GM12892 (cell line): Measurements from ENCODE around the gene SMIM12.
"Not testable (repeated sequence)": the region's sequence is repeated elsewhere in the genome, so short reads cannot be mapped to it uniquely, and the experiment has no call there.

Source experiments
- DNase-seq: peaks from one replicate; pipeline ENCODE4 v3.0.0; 2011; ENCODE audit not compliant: insufficient read length
- FAIRE-seq: peaks from 2 replicates; lab custom pipeline; 2011; peaks lifted over from hg19 to GRCh38; lab: Jason Lieb, UNC
- POLR2A ChIP-seq: IDR thresholded peaks from 2 replicates; pipeline ENCODE4 v1.6.1; 2011; ENCODE audit warnings: low read depth, low read length, control low read depth
- POLR2AphosphoS5 ChIP-seq: IDR thresholded peaks from 2 replicates; pipeline ENCODE4 v1.6.1; 2011; ENCODE audit warnings: low read depth, low read length, control low read depth
- TAF1 ChIP-seq: IDR thresholded peaks from 2 replicates; pipeline ENCODE4 v1.6.1; 2011; ENCODE audit warnings: low read depth, mild to moderate bottlenecking, control low read depth, low read length, borderline replicate concordance

SMIM12 gene

DNA sequence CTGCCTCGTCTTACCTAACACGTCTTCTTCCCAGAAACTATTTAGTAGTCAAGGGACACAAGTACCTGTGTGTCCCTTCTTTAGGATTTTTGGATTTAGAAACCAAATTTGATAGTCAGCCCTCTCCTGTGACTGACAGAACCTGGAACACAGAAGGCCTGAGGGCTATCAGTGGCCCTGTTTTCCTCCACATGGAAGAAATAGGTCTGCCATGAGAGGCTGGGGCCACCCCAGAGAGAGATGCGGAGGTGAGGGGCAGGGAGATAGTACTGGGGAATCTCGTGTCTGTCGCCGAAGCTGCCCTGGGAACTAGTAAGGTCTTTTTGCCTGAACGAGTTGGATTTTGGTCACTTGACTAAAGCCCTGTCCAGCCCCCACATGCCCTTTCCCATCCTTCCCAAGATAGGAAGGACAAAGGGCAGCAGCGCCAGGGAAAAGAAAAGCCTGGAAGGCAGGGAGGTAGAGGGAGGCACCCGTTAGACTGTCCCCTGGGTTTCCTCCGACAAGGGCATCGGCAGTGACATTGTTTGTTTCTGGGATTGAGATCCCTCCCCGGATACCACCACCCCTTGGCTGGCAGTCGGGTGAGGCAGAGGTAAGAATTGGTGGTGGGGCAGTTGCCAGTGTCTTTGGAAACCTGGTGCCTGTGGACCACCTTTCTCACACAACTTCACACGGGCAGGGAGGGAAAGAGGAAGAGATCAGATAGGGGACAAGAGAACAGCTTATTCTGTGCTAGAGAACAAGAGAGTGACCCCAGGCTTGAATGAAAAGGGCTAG is 19.8 kb downstream of the SMIM12 start:
- FAIRE-seq = no peak
- no peak for TF ChIP-seq POLR2A
- TF ChIP-seq POLR2AphosphoS5 = no peak
- TF ChIP-seq TAF1 = no peak
- no peak for DNase-seq

DNA sequence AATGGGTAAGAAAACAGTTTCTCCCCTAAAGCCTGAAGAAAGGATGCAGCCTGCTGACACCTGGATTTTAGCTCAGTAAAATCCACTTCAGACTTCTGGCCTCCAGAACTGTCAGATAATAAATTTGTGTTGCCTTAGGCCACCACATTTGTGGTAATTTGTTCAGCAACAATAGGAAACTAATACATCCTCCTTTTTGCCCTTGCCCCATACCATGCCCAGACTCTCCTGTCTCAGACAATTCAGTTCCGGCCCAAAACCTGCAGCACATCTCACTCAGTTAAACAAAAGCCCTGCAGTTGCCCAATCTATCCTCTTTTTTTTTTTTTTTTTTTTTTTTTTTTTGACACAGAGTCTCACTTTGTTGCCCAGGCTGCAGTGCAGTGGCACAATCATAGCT is 25.8 kb downstream of the SMIM12 start:
- TF ChIP-seq TAF1 (no peak), POLR2A (no peak), POLR2AphosphoS5 (no peak)
- FAIRE-seq = no peak
- DNase-seq = no peak

DNA sequence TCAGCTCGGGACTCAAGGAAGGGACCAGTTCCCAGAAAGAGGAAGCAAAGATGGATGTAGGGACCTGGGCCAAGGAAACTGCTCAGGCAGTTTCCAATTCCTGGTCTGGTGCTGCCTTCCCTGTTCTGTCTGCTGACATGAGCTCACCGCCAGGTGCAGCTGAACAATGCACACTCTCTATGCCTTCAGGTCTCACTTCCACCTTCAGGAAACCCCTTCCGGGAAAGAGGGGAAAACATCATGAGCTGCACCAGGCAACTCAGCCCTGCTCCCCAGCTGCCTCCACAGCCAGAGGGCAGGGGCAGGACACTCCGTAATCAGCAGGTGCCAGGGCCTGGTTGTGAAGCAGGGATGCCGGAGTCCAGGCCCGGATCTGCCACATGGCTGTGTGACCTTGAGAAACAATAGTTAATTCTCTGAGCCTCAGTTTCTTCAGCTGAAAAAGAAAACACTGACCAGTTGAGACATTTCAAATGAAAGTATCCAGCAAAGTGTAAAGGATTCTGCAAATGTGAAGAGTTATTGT is 27.8 kb downstream of the SMIM12 start:
- DNase-seq = no peak
- no peak for FAIRE-seq
- TF ChIP-seq TAF1 (no peak), POLR2AphosphoS5 (no peak), POLR2A (no peak)

DNA sequence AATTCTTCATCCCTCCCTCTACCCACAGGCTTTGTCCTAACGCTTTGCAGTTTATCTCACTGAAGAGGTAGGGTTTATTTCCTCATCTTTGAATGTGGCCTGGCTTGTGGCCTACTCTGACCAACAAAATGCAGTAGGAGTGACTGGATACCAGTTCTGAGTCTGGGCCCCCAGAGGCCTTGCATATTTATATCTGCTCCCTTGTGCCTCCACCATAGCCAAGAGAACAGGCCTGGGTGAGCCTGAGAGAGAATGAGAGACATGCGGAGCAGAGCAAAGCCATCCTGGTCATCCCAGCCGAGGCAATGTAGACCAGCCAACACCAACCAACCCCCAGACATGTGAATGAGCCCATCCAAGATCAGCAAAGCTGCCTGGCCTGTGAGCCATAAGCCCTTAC is 30.3 kb downstream of the SMIM12 start:
- no peak for DNase-seq
- no peak for FAIRE-seq
- TF ChIP-seq POLR2A = no peak
- TF ChIP-seq POLR2AphosphoS5 = no peak
- TF ChIP-seq TAF1 = no peak

DNA sequence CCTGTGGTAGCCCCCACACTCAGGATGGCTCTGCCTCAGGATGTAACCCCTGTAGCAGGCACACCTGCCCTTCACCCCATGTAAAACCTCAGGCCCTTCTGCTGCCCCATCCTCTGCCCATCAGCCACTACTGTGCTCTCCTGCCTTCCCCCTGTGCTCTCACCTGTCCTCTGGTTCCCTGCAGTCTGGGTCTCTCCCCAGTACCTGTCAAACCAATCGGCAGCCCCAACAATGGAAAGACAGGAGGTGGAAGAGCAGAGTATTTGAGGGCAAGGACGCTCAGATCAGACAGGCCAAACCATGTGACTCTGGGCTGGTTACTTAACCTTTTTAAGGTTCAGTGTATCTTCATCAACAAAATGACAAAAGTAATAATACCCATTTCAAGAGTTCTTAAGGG is 30.9 kb downstream of the SMIM12 start:
- DNase-seq = no peak
- TF ChIP-seq TAF1 (no peak), POLR2A (no peak), POLR2AphosphoS5 (no peak)
- no peak for FAIRE-seq

DNA sequence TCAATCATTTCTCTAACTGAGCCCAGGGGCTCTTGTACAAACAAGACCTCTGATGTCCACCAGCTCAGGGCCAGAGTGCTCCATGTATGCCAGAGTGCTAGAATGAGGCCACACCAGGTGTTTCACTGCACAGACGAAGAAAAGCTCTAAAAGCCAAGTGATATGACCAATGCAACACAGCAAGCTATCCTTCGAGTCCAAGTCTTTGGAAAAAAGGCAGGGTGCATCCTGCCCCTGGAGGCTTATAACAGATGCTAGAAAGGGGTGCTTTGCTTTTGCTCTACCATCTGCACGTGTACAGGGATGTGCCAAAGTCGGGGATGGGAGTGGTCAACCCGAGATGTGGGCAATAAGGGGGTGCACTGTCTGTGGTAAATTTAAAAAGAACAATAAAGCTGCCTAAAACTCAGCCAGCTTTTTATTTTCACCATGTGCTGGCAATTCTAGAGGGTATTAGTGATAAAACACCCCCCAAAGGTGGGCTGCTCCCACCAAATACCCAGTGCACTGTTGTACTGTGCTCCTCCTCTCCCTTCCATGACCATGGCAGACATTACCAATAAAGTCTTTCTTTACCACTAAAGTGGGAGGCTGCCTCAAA is 32.1 kb downstream of the SMIM12 start:
- TF ChIP-seq TAF1 (no peak), POLR2A (no peak), POLR2AphosphoS5 (no peak)
- FAIRE-seq = no peak
- DNase-seq = no peak

DNA sequence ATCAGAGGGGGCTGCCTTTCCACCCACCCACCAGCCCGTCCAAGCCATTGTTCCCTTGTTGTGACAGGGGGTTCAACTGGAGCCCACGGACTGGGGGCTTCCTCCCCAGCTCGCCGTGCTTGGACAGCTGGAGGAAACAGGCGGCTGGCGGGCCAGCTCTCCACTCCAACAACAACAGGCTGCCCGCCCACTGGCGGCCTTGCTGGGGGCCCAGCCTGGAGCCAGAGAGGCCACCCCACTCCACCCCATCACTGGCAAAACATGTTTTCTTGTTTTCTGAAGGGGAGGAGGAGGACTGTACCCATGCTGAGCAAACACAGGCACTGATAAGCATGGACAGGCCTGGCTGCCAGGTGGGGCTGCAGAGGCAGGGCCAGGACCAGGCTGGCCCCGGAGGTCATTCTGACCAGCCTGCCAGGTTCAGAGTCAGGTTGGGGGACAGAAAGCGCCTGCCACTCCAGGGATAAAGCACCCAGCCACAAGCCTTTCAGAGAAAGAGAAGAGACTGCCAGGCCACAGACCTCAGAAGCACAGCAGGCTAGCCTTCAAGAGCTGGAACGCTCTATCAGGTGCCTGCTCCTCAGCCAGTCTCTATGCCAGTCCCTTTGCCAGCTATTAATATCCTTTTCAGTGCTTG is 34.0 kb downstream of the SMIM12 start:
- TF ChIP-seq POLR2A (no peak), POLR2AphosphoS5 (no peak), TAF1 (no peak)
- DNase-seq (no peak), FAIRE-seq (no peak)

DNA sequence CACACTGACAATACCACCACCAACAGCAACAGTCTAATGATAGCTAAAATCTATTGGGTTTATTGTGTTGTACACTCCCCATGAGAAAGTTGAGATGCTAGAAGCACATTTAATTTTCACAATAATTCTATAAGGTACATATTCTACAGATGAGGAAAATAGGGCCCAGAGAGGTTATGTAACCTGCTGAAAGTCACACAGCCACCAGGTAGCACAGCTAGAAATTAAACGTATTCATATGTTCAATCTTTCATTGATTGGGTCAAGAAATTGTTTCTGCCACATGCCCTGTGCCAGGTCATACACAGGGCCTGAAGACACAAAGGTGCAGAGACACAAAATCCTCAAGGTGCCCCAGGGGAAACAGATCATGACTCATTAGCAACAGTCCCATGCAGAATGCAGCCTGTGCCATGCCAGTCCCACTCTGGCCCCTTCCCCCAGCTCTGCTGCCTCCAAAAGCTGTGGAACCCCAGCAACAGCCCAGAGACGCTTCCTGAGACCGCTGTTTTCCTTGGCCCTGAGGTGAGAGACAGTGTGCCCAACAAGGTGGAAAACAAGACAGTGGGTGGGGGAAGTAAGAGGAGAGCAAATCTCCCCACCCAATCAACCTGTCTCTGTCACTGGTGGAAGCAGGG is 34.6 kb downstream of the SMIM12 start:
- FAIRE-seq (no peak), DNase-seq (no peak)
- no peak for TF ChIP-seq POLR2A
- no peak for TF ChIP-seq TAF1
- TF ChIP-seq POLR2AphosphoS5 = no peak

DNA sequence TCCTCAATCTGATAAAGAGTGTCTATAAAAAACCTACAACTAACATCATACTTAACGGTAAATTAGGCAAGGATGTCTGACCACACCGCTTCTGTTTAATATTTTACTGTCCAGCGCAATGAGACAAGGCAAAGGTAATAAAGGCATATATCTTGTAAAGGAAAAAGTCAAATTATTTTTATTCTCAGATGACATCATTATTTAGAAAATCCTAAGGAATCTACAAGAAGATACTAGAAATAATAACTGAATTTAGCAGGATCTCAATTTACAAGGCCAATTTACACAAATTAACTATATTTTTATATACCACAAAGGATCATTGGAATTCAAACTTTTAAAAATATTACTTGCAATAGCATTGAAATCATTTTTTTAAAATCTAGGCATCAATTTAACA is 37.3 kb downstream of the SMIM12 start:
- TF ChIP-seq POLR2AphosphoS5 (no peak), TAF1 (no peak), POLR2A (no peak)
- DNase-seq = no peak

DNA sequence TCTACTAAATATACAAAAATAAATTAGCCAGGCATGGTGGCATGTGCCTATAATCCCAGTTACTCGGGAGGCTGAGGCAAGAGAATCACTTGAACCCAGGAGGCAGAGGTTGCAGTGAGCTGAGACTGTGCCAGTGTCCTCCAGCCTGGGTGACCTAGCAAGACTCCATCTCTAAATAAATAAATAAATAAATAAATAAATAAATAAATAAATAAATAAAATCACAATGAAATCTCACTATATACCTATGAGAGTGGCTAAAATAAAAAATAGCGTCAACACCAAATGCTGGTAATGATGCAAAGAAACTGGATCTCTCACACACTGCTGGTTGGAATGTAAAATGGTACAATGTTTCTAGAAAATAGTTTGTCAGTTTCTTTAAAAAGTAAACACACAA is 40.7 kb downstream of the SMIM12 start:
- not testable (repeated sequence) for DNase-seq, FAIRE-seq

More for the DNA sequence above, 37.3 kb downstream of the SMIM12 start:
- no peak for FAIRE-seq

DNA sequence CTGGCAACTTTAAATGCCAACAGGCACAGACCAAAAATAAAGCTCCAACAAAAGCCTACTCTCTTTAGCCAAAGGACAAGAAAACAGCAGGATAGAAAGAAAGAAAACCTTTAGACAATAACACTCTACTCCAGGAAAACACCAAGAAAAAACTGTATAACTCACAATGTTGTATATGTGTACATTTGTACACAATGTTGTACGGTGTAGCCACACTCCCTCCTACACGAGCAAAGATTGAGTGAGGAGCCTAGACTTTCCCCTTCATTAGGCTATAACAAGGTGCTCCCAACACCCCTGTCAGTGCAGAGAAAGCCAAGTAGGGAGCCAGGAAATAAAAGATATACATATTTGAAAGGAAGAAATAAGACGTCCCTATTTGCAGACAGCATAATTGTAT is 42.8 kb downstream of the SMIM12 start:
- DNase-seq = no peak
- FAIRE-seq = no peak
- TF ChIP-seq POLR2A (no peak), POLR2AphosphoS5 (no peak), TAF1 (no peak)
